Testis (tissue), 3 donors: ENCODE data around the gene TCHP. TPM values are rescaled to one million over a fixed set of nuclear protein-coding genes. Genes with fewer than 3 reads are reported as not detected.

Experiments
- DNase-seq: peaks from one replicate; pipeline ENCODE4 v3.0.0-alpha.2; 2019
- H3K27ac ChIP-seq, 2 donors: fragments of 200-600 bp; sonication (generic); one replicate each; pipeline ENCODE4 v1.5.1; 2019
- H3K27me3 ChIP-seq: fragments of 200-600 bp; sonication (generic); one replicate; pipeline ENCODE4 v1.5.1; 2019
- H3K36me3 ChIP-seq: fragments of 200-600 bp; sonication (generic); one replicate; pipeline ENCODE4 v1.5.1; 2017; ENCODE audit warnings: low read depth; ENCODE audit errors: missing control alignments
- H3K4me1 ChIP-seq: fragments of 200-600 bp; sonication (generic); one replicate; pipeline ENCODE4 v1.5.1; 2019
- H3K4me3 ChIP-seq, 2 donors: fragments of 200-600 bp; sonication (generic); one replicate each; pipeline ENCODE4 v1.5.1; 2017 to 2019
- H3K9me3 ChIP-seq: fragments of 200-600 bp; sonication (generic); one replicate; pipeline ENCODE4 v1.5.1; 2017
- CTCF ChIP-seq, 3 experiments: fragments of 450-650 bp in 2 of 3; fragments of 200-600 bp in 1 of 3; sonication (generic) in 1 of 3; IDR thresholded peaks; one replicate each; pipeline ENCODE4 v1.5.1; 2016 to 2019; ENCODE audit warnings: antibody characterized with exemption in 3 of 3, mild to moderate bottlenecking in 2 of 3, moderate library complexity in 1 of 3
- POLR2A ChIP-seq: fragments of 450-650 bp; IDR thresholded peaks from one replicate; pipeline ENCODE4 v1.6.1; 2017; ENCODE audit warnings: antibody characterized with exemption, mild to moderate bottlenecking, moderate library complexity
- WGBS, 2 donors: methylation state at CpG; one replicate each; pipeline ENCODE4 v1.1.5; 2018; 5-methylcytosine and 5-hydroxymethylcytosine counted together
- intact Hi-C: fragments of 100-400 bp; cut with DNase I; formaldehyde crosslinking; loops from one replicate; pipeline ENCODE4 v1.15.1; 2023; ENCODE audit warnings: low total_unique reads
- polyA plus RNA-seq: library from polyadenylated mRNA; stranded (reverse); fragments of 350-450 nt; fragmentation: Illumina TruSeq; extraction: RNeasy Lipid Tissue Mini Kit (QIAGEN cat#74804); gene quantifications from one replicate; pipeline ENCODE4 v1.2.3, GENCODE V29; 2014; ENCODE audit warnings: low read depth, low replicate concordance; ENCODE audit not compliant: insufficient read depth
- total RNA-seq, 2 donors: library from RNA; depleted of rRNA; stranded (reverse); fragments of >200 nt; gene quantifications; one replicate each; pipeline ENCODE4 v1.2.3, GENCODE V29; 2016

TCHP gene
- total and polyA plus RNA-seq, 3 donors from 2014 or later, result 23.2 to 59.4 (median 38.0) TPM

GRCh38 chr12:109868182-109869051 lies 31.7 kb upstream of the TCHP start:
- Histone ChIP-seq H3K27ac (no peak overlapping the region), H3K4me1 (peaks cover 9% of the 10 kb centered on the region), H3K4me3 (no peak overlapping the region), H3K27me3 (no peaks in the 10 kb centered on the region), H3K36me3 (no peaks in the 10 kb centered on the region), H3K9me3 (no peaks in the 10 kb centered on the region)
- TF ChIP-seq CTCF (IDR thresholded peaks at IDR 0.05) (no peak), POLR2A (no peak)
- intact Hi-C loops, result no loop called here
- WGBS, 2 donors, result 86 to 91% methylated on average over 9 of the region's 9 CpGs
- DNase-seq, result no peak

GRCh38 chr12:109870648-109871047 lies 29.4 kb upstream of the TCHP start:
- TF ChIP-seq CTCF (IDR thresholded peaks at IDR 0.05) (no peak), POLR2A (no peak)

GRCh38 chr12:109871668-109872314 lies 28.3 kb upstream of the TCHP start:
- TF ChIP-seq POLR2A (no peak), CTCF (IDR thresholded peaks at IDR 0.05) (no peak)
- Histone ChIP-seq H3K27me3 (no peaks in the 10 kb centered on the region), H3K36me3 (no peaks in the 10 kb centered on the region), H3K9me3 (no peaks in the 10 kb centered on the region), H3K27ac (no peak overlapping the region), H3K4me1 (no peaks in the 10 kb centered on the region), H3K4me3 (no peak overlapping the region)
- DNase-seq, result no peak
- 79 to 87% methylated on average over 6 to 7 of the region's 7 CpGs for WGBS, 2 donors
- intact Hi-C loops, result loop anchor here (10.0 kb wide), 1 partner anchor 67 kb away; no protein-coding TSS in a partner anchor

More at GRCh38 chr12:109870648-109871047, 29.4 kb upstream of the TCHP start:
- H3K27me3 ChIP-seq, result no peaks in the 10 kb centered on the region
- no peak overlapping the region for H3K4me3 ChIP-seq
- WGBS, 2 donors, result 80 to 81% methylated on average over 2 of the region's 2 CpGs
- no peaks in the 10 kb centered on the region for H3K36me3 ChIP-seq
- no peak overlapping the region for H3K27ac ChIP-seq
- DNase-seq, result no peak
- H3K9me3 ChIP-seq, result no peaks in the 10 kb centered on the region
- no peaks in the 10 kb centered on the region for H3K4me1 ChIP-seq
- intact Hi-C loops, result loop anchor here (10.0 kb wide), 1 partner anchor 66 kb away; no protein-coding TSS in a partner anchor

GRCh38 chr12:109873653-109874052 lies 26.4 kb upstream of the TCHP start:
- no peaks in the 10 kb centered on the region for H3K9me3 ChIP-seq
- no peak for TF ChIP-seq POLR2A
- TF ChIP-seq CTCF (IDR thresholded peaks at IDR 0.05), result no peak
- no peak overlapping the region for H3K4me3 ChIP-seq
- no peak overlapping the region for H3K27ac ChIP-seq
- 95 to 98% methylated on average over 5 to 6 of the region's 6 CpGs for WGBS, 2 donors
- H3K36me3 ChIP-seq, result no peaks in the 10 kb centered on the region
- no peaks in the 10 kb centered on the region for H3K27me3 ChIP-seq
- no peaks in the 10 kb centered on the region for H3K4me1 ChIP-seq
- intact Hi-C loops, result loop anchor here (10.0 kb wide), 1 partner anchor 69 kb away; no protein-coding TSS in a partner anchor
- no peak for DNase-seq
